Measurements from ENCODE around the gene EXOC3L4.

EXOC3L4 gene

GRCh38 chr14:103133210-103134140 lies 39.0 kb downstream of the EXOC3L4 start:
- DNase-seq (ENCODE audit: low spot score): no peak

DNA sequence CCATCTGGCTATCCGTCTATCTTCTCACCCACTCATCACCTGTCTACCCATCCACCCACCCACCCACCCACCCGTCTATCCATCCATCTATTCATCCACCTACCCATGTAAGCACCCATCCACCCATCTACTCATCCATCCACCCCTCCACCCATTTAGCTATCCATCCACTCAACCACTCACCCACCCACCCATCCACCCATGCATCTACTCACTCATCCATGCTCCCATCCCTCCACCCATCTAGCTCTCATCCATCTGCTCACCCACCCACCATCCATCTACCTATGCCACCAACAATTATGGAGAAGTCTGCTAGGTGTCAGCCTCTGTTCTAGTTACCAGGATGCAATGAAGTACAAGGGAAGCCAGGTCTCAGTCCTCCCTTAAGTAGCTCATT lies 39.9 kb downstream of the EXOC3L4 start:
- DNase-seq (ENCODE audit: low spot score): no peak

GRCh38 chr14:103134919-103135318 lies 40.4 kb downstream of the EXOC3L4 start:
- DNase-seq (ENCODE audit: low spot score): no peak

GRCh38 chr14:103135333-103136260 lies 41.1 kb downstream of the EXOC3L4 start:
- no peak for DNase-seq (ENCODE audit: low spot score)

- peak; percentile 79 for DNase-seq (ENCODE audit: low spot score)
Observed at GRCh38 chr14:103136388-103137271, 42.1 kb downstream of the EXOC3L4 start.

- DNase-seq (ENCODE audit: low spot score): no peak
Observed at GRCh38 chr14:103137689-103138300, 43.3 kb downstream of the EXOC3L4 start.

- DNase-seq (ENCODE audit: low spot score): no peak
Observed at GRCh38 chr14:103138301-103139131, 44.0 kb downstream of the EXOC3L4 start.

DNA sequence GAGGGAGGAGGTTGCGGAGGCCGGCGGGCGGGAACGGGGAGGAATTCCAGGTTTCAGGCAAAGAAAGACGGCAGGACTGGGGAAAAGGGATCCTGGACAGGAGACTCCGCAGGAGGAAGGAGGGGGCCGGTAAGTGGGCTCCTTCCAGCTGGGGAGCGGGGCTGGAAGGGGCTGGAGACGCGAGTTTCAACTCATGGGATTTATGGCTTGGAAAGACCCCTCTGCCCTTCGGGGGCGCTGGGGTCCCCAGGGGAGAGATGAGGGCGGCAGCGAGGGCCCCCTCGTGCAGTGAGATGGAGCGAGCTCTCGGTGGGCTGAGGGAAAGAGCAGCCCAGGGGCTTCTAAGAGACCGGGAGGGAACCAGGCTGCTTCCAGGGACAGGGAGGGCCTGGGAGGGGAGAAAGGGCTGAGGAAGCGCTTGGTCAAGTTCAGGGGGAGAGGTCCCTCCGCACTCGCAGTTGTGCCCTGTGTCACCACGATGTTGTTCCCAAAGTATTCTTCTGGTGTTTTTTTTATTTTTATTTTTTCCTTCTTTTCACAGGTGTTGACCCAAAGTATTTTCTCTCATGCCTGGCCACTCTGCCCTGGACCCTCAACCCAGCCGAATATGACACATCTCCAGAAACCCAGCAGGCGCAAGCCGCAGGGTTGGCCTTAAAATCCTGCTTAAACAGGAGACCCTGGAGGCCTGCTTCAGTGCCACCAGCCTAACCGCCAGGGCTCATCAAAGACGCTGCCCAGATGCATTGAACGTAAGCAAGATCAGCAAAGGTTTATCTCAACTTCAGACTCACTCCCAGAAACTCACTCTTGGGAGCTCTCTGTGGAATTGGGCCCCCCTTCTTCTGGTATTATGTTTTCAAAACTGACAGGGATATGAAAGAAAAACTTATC lies 44.9 kb downstream of the EXOC3L4 start:
- DNase-seq (ENCODE audit: low spot score): no peak

- no peak for DNase-seq (ENCODE audit: low spot score)
Observed at GRCh38 chr14:103140316-103141109, 46.0 kb downstream of the EXOC3L4 start.

GRCh38 chr14:103141117-103141796 lies 46.7 kb downstream of the EXOC3L4 start:
- peak; percentile 68 for DNase-seq (ENCODE audit: low spot score)

DNA sequence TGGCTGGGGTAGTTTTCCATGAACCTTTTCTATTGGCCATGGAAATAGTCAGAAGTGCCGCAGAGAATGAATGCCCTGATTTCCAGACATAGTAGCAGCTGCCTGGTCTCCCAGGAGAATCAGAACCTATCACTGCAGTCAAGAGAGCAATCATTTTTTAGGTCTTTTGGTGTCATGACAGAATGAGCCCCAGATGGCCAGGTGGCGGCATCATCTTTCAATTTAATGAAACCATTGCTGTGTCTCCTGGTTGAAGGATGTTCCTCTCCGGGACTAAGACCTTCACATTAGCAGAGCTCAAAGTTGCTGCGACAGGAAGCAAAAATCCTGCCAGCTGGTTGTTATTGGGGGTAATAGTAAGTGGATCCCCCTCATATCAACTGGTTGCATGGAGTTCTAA lies 47.5 kb downstream of the EXOC3L4 start:
- no peak for DNase-seq (ENCODE audit: low spot score)

GRCh38 chr14:103142721-103143302 lies 48.3 kb downstream of the EXOC3L4 start:
- no peak for DNase-seq (ENCODE audit: low spot score)

GRCh38 chr14:103143506-103143905 lies 49.0 kb downstream of the EXOC3L4 start:
- DNase-seq (ENCODE audit: low spot score): no peak

GRCh38 chr14:103144085-103144484 lies 49.6 kb downstream of the EXOC3L4 start:
- no peak for DNase-seq (ENCODE audit: low spot score)

- DNase-seq (ENCODE audit: low spot score): no peak
Observed at GRCh38 chr14:103146141-103146709, 51.7 kb downstream of the EXOC3L4 start.

DNA sequence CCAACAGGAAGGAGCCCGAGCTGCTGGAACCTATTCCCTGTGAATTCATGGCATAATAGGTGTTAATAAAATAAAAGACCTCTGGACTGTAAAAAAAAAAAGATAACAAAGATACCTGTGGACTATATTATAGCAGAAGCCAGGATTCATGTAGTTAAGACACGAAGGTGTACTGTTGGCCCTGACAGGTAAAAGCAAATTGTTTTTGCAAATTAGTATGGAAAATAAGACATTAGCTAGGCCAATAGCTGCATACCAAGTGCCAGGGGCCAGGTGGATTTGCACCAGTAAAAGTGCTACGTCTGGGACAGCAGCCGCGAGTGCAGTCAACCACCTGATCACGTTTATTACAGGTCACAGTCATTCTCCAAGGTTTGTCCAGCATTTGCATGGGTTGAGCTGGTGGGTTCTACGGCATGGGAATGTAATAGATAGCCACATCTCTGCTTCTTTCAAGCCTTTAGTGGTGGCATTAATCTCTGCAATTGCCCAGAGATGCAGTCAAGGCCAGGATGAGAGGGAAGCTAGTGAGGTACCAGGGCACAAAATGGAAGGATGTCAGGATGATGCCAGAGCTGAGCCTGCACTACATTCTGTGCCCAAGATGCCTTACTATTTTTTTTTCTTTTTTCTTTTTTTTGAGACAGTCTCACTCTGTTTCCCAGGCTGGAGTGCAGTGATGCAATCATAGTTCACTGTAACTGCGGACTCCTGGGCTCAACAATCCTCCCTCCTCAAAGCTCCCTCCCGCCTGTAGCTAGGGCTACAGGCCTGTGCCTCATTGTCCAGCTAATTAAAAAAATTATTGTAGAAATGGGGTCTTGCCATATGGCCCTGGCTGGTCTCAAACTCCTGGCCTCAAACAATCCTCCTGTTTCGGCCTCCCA lies 55.1 kb downstream of the EXOC3L4 start:
- no peak for DNase-seq (ENCODE audit: low spot score)
